ACC112 (cell line): ENCODE results near the gene USP17L28.
"Not testable (repeated sequence)": the region's sequence is repeated elsewhere in the genome, so short reads cannot be mapped to it uniquely, and the experiment has no call there.

ENCODE experiments used
- H2AFZ ChIP-seq: fragments of 200-600 bp; sonication (generic); one replicate; pipeline ENCODE4 v1.6.0; 2017; ENCODE audit warnings: antibody characterized with exemption, low read length; ENCODE audit not compliant: unreplicated experiment
- H3K27ac ChIP-seq: fragments of 200-600 bp; sonication (generic); 2 replicates; pipeline ENCODE4 v1.5.1; 2014; ENCODE audit warnings: low read depth, mild to moderate bottlenecking, antibody characterized with exemption, low read length, moderate library complexity
- H3K27me3 ChIP-seq: fragments of 200-600 bp; sonication (generic); 2 replicates; pipeline ENCODE4 v1.6.1; 2014; ENCODE audit warnings: mild to moderate bottlenecking, antibody characterized with exemption, low read length, moderate library complexity, mixed read lengths; ENCODE audit not compliant: insufficient read depth
- H3K36me3 ChIP-seq: fragments of 200-600 bp; sonication (generic); 2 replicates; pipeline ENCODE4 v1.6.1; 2016; ENCODE audit warnings: mild to moderate bottlenecking, antibody characterized with exemption, low read length, moderate library complexity, mixed read lengths; ENCODE audit not compliant: insufficient read depth
- H3K4me1 ChIP-seq: fragments of 200-600 bp; sonication (generic); one replicate; pipeline ENCODE4 v1.6.1; 2016; ENCODE audit warnings: low read length, mixed read lengths; ENCODE audit not compliant: insufficient read depth, unreplicated experiment, control insufficient read depth
- H3K4me3 ChIP-seq: fragments of 200-600 bp; sonication (generic); 2 replicates; pipeline ENCODE4 v1.5.1; 2014; ENCODE audit warnings: mild to moderate bottlenecking, low read depth, low read length
- H3K79me2 ChIP-seq: fragments of 200-600 bp; sonication (generic); one replicate; pipeline ENCODE4 v1.6.0; 2016; ENCODE audit warnings: low read length; ENCODE audit not compliant: control insufficient read depth, unreplicated experiment, insufficient read depth

The USP17L28 gene, protein sequence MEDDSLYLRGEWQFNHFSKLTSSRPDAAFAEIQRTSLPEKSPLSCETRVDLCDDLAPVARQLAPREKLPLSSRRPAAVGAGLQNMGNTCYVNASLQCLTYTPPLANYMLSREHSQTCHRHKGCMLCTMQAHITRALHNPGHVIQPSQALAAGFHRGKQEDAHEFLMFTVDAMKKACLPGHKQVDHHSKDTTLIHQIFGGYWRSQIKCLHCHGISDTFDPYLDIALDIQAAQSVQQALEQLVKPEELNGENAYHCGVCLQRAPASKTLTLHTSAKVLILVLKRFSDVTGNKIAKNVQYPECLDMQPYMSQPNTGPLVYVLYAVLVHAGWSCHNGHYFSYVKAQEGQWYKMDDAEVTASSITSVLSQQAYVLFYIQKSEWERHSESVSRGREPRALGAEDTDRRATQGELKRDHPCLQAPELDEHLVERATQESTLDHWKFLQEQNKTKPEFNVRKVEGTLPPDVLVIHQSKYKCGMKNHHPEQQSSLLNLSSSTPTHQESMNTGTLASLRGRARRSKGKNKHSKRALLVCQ

DNA sequence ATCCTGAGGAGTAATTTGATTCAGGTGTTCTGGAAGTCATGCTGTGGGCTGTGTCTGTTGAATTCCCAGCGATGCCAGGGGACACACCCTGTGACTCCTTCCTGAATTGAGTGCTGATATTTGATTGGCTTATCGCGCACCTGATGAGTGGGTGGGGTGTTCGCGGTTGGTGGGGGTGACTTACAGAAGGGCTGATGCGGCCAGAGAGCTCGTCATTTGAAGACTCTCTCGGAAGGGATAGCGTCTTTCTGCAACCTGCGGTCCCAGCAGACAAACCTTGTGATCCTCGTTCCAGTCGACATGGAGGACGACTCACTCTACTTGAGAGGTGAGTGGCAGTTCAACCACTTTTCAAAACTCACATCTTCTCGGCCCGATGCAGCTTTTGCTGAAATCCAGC is at the start of gene USP17L28:
USP17L28 (plus strand) TSS at position 301 of the 400 bp plus-strand sequence; CDS start at position 301, 0 bp downstream.
- H3K36me3 ChIP-seq, H3K4me1 ChIP-seq, H3K4me3 ChIP-seq, H2AFZ ChIP-seq, H3K27me3 ChIP-seq, H3K27ac ChIP-seq, H3K79me2 ChIP-seq: not testable (repeated sequence)

DNA sequence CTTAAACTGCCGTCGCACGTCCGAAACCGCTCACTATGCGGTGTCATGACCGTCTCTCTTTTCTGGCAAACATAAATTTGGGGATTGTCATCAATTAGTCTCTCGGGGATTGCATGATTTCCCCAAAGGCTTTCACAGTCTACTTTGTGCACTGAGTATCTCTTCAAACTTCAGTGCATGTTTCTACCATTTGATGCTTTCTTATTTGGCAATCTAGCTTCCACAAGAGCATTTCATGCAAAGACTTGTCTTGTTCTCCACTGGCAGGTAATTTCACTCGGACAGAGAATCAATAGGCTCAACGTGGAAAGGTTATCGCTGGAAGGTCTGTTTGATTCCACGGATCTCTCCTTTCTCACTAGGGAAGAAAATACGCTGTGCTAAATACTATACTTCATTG is 24.5 kb upstream of the USP17L28 start:
- not testable (repeated sequence) for H3K79me2 ChIP-seq, H3K4me3 ChIP-seq, H3K27me3 ChIP-seq, H2AFZ ChIP-seq, H3K27ac ChIP-seq, H3K4me1 ChIP-seq, H3K36me3 ChIP-seq

DNA sequence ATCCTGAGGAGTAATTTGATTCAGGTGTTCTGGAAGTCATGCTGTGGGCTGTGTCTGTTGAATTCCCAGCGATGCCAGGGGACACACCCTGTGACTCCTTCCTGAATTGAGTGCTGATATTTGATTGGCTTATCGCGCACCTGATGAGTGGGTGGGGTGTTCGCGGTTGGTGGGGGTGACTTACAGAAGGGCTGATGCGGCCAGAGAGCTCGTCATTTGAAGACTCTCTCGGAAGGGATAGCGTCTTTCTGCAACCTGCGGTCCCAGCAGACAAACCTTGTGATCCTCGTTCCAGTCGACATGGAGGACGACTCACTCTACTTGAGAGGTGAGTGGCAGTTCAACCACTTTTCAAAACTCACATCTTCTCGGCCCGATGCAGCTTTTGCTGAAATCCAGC is 23.8 kb upstream of the USP17L28 start, which contains the start of gene USP17L24:
USP17L24 (plus strand) TSS at position 301 of the 400 bp plus-strand sequence; CDS start at position 301, 0 bp downstream.
- H3K4me3 ChIP-seq, H3K36me3 ChIP-seq, H3K79me2 ChIP-seq, H3K4me1 ChIP-seq, H3K27me3 ChIP-seq, H2AFZ ChIP-seq, H3K27ac ChIP-seq: not testable (repeated sequence)

DNA sequence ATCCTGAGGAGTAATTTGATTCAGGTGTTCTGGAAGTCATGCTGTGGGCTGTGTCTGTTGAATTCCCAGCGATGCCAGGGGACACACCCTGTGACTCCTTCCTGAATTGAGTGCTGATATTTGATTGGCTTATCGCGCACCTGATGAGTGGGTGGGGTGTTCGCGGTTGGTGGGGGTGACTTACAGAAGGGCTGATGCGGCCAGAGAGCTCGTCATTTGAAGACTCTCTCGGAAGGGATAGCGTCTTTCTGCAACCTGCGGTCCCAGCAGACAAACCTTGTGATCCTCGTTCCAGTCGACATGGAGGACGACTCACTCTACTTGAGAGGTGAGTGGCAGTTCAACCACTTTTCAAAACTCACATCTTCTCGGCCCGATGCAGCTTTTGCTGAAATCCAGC is 19.1 kb upstream of the USP17L28 start, which contains the start of gene USP17L25:
USP17L25 (plus strand) TSS at position 301 of the 400 bp plus-strand sequence; CDS start at position 301, 0 bp downstream.
- H3K27me3 ChIP-seq, H3K36me3 ChIP-seq, H3K4me3 ChIP-seq, H3K4me1 ChIP-seq, H3K79me2 ChIP-seq, H3K27ac ChIP-seq, H2AFZ ChIP-seq: not testable (repeated sequence)

DNA sequence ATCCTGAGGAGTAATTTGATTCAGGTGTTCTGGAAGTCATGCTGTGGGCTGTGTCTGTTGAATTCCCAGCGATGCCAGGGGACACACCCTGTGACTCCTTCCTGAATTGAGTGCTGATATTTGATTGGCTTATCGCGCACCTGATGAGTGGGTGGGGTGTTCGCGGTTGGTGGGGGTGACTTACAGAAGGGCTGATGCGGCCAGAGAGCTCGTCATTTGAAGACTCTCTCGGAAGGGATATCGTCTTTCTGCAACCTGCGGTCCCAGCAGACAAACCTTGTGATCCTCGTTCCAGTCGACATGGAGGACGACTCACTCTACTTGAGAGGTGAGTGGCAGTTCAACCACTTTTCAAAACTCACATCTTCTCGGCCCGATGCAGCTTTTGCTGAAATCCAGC is 14.3 kb upstream of the USP17L28 start, which contains the start of gene USP17L26:
USP17L26 (plus strand) TSS at position 301 of the 400 bp plus-strand sequence; CDS start at position 301, 0 bp downstream.
- not testable (repeated sequence) for H3K4me3 ChIP-seq, H3K4me1 ChIP-seq, H3K79me2 ChIP-seq, H3K36me3 ChIP-seq, H2AFZ ChIP-seq, H3K27ac ChIP-seq, H3K27me3 ChIP-seq

DNA sequence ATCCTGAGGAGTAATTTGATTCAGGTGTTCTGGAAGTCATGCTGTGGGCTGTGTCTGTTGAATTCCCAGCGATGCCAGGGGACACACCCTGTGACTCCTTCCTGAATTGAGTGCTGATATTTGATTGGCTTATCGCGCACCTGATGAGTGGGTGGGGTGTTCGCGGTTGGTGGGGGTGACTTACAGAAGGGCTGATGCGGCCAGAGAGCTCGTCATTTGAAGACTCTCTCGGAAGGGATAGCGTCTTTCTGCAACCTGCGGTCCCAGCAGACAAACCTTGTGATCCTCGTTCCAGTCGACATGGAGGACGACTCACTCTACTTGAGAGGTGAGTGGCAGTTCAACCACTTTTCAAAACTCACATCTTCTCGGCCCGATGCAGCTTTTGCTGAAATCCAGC is 9.6 kb upstream of the USP17L28 start, which contains the start of gene USP17L5:
USP17L5 (plus strand) TSS at position 301 of the 400 bp plus-strand sequence; CDS start at position 301, 0 bp downstream.
- H3K79me2 ChIP-seq, H3K36me3 ChIP-seq: not testable (repeated sequence)

DNA sequence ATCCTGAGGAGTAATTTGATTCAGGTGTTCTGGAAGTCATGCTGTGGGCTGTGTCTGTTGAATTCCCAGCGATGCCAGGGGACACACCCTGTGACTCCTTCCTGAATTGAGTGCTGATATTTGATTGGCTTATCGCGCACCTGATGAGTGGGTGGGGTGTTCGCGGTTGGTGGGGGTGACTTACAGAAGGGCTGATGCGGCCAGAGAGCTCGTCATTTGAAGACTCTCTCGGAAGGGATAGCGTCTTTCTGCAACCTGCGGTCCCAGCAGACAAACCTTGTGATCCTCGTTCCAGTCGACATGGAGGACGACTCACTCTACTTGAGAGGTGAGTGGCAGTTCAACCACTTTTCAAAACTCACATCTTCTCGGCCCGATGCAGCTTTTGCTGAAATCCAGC is 4.8 kb upstream of the USP17L28 start, which contains the start of gene USP17L27:
USP17L27 (plus strand) TSS at position 301 of the 400 bp plus-strand sequence; CDS start at position 301, 0 bp downstream.
- H3K4me3 ChIP-seq, H3K27ac ChIP-seq, H3K27me3 ChIP-seq, H3K79me2 ChIP-seq, H3K36me3 ChIP-seq, H3K4me1 ChIP-seq, H2AFZ ChIP-seq: not testable (repeated sequence)

More for the DNA sequence above, 9.6 kb upstream of the USP17L28 start, which contains the start of gene USP17L5:
- H3K4me1 ChIP-seq, H3K27me3 ChIP-seq, H2AFZ ChIP-seq, H3K4me3 ChIP-seq, H3K27ac ChIP-seq: not testable (repeated sequence)

DNA sequence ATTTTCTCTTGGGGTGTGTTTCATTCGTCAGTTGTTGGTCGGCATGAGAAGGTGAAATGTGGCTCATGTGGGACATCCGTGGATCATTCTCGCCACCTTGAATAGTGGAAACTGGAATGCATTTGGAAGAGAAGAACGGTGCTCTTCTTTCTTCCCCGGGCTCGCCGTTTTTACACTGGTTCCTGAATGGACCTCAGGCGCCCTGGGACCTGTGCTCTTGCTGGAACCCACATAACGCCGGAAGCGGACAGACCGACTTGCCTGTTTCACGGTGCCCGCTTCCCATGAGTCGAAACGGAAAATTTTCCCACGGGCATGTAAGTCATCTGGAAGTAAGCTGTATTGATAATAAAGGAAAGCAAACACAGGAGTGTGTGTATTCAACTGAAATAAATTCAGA is 2.2 kb downstream of the USP17L28 start:
- H3K27me3 ChIP-seq, H2AFZ ChIP-seq, H3K36me3 ChIP-seq, H3K4me3 ChIP-seq, H3K79me2 ChIP-seq, H3K4me1 ChIP-seq, H3K27ac ChIP-seq: not testable (repeated sequence)

DNA sequence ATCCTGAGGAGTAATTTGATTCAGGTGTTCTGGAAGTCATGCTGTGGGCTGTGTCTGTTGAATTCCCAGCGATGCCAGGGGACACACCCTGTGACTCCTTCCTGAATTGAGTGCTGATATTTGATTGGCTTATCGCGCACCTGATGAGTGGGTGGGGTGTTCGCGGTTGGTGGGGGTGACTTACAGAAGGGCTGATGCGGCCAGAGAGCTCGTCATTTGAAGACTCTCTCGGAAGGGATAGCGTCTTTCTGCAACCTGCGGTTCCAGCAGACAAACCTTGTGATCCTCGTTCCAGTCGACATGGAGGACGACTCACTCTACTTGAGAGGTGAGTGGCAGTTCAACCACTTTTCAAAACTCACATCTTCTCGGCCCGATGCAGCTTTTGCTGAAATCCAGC is 4.6 kb downstream of the USP17L28 start, which contains the start of gene USP17L29:
USP17L29 (plus strand) TSS at position 301 of the 400 bp plus-strand sequence; CDS start at position 301, 0 bp downstream.
- not testable (repeated sequence) for H3K27ac ChIP-seq, H2AFZ ChIP-seq, H3K27me3 ChIP-seq, H3K79me2 ChIP-seq, H3K4me1 ChIP-seq, H3K36me3 ChIP-seq, H3K4me3 ChIP-seq

DNA sequence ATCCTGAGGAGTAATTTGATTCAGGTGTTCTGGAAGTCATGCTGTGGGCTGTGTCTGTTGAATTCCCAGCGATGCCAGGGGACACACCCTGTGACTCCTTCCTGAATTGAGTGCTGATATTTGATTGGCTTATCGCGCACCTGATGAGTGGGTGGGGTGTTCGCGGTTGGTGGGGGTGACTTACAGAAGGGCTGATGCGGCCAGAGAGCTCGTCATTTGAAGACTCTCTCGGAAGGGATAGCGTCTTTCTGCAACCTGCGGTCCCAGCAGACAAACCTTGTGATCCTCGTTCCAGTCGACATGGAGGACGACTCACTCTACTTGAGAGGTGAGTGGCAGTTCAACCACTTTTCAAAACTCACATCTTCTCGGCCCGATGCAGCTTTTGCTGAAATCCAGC is 14.1 kb downstream of the USP17L28 start, which contains the start of gene USP17L30:
USP17L30 (plus strand) TSS at position 301 of the 400 bp plus-strand sequence; CDS start at position 301, 0 bp downstream.
- not testable (repeated sequence) for H3K36me3 ChIP-seq, H3K27ac ChIP-seq, H3K4me1 ChIP-seq, H2AFZ ChIP-seq, H3K27me3 ChIP-seq, H3K4me3 ChIP-seq, H3K79me2 ChIP-seq
